Mesenchymal stem cell (in vitro differentiated cells and primary cell): ENCODE measurements around the gene RNF223.

ENCODE experiments used
- DNase-seq: peaks from one replicate; pipeline ENCODE4 v3.0.0-alpha.2; 2013
- H2AFZ ChIP-seq: one replicate; pipeline ENCODE4 v1.6.1; 2013; ENCODE audit warnings: low read depth, mild to moderate bottlenecking, control low read depth, inconsistent platforms, low read length, moderate library complexity
- H2AK5ac ChIP-seq: 2 replicates; pipeline ENCODE4 v1.6.1; 2013; ENCODE audit warnings: low read length, moderate library complexity, mild to moderate bottlenecking, inconsistent platforms; ENCODE audit not compliant: severe bottlenecking
- H2BK120ac ChIP-seq: one replicate; pipeline ENCODE4 v1.6.1; 2013; ENCODE audit warnings: low read depth, mild to moderate bottlenecking, inconsistent platforms, low read length, moderate library complexity
- H2BK12ac ChIP-seq, 2 experiments: one replicate each; pipeline ENCODE4 v1.6.1; 2013; ENCODE audit warnings: inconsistent platforms in 2 of 2, low read length in 2 of 2, mild to moderate bottlenecking in 2 of 2, moderate library complexity in 2 of 2, control low read depth in 1 of 2
- H2BK15ac ChIP-seq: one replicate; pipeline ENCODE4 v1.6.1; 2013; ENCODE audit warnings: mild to moderate bottlenecking, low read depth, inconsistent platforms; ENCODE audit not compliant: poor library complexity, severe bottlenecking
- H2BK5ac ChIP-seq: 2 replicates; pipeline ENCODE4 v1.6.1; 2013; ENCODE audit warnings: low read depth, mild to moderate bottlenecking, low read length, control low read depth, inconsistent platforms; ENCODE audit not compliant: poor library complexity, severe bottlenecking
- H3K14ac ChIP-seq, 2 experiments: one replicate each; pipeline ENCODE4 v1.6.1; 2013; ENCODE audit warnings: inconsistent platforms in 2 of 2, low read length in 2 of 2, control low read depth in 1 of 2, mild to moderate bottlenecking in 1 of 2, moderate library complexity in 1 of 2
- H3K18ac ChIP-seq, 2 experiments: one replicate each; pipeline ENCODE4 v1.6.1; 2013; ENCODE audit warnings: inconsistent platforms in 2 of 2, low read length in 2 of 2, control low read depth in 1 of 2, low read depth in 1 of 2, mild to moderate bottlenecking in 1 of 2
- H3K23ac ChIP-seq, 2 experiments: one replicate each; pipeline ENCODE4 v1.6.1; 2013; ENCODE audit warnings: inconsistent platforms in 2 of 2, low read length in 2 of 2, mild to moderate bottlenecking in 2 of 2, moderate library complexity in 2 of 2, control low read depth in 1 of 2
- H3K27ac ChIP-seq: 2 replicates; pipeline ENCODE4 v1.5.1; 2013; ENCODE audit warnings: mild to moderate bottlenecking, moderate library complexity, low read length, control low read depth, inconsistent platforms; ENCODE audit not compliant: poor library complexity, severe bottlenecking
- H3K27me3 ChIP-seq, 2 experiments: 2 replicates each; pipeline versions ENCODE4 v1.6.1 to v1.7.0; 2013; ENCODE audit warnings: low read length in 2 of 2, mild to moderate bottlenecking in 2 of 2, moderate library complexity in 2 of 2, control low read depth in 1 of 2, inconsistent platforms in 1 of 2; ENCODE audit not compliant: control insufficient read depth in 1 of 2, insufficient read depth in 1 of 2
- H3K36me3 ChIP-seq, 2 experiments: 2 replicates each; pipeline versions ENCODE4 v1.6.1 to v1.7.0; 2013; ENCODE audit warnings: low read length in 2 of 2, control low read depth in 1 of 2, inconsistent platforms in 1 of 2, low read depth in 1 of 2, mild to moderate bottlenecking in 1 of 2; ENCODE audit not compliant: insufficient read depth in 2 of 2, control insufficient read depth in 1 of 2
- H3K4ac ChIP-seq, 2 experiments: one replicate each; pipeline ENCODE4 v1.6.1; 2013; ENCODE audit warnings: inconsistent platforms in 2 of 2, low read length in 2 of 2, mild to moderate bottlenecking in 2 of 2, moderate library complexity in 2 of 2, control low read depth in 1 of 2, low read depth in 1 of 2
- H3K4me1 ChIP-seq: 2 replicates; pipeline ENCODE4 v1.6.1; 2013; ENCODE audit warnings: low read depth, low read length, control low read depth; ENCODE audit not compliant: control insufficient read depth, insufficient read depth
- H3K4me2 ChIP-seq: 2 replicates; pipeline ENCODE4 v1.6.1; 2013; ENCODE audit warnings: low read length, mild to moderate bottlenecking, inconsistent platforms; ENCODE audit not compliant: poor library complexity, severe bottlenecking
- H3K4me3 ChIP-seq, 2 experiments: 2 replicates each; pipeline versions ENCODE4 v1.5.1 to v1.7.0; 2013; ENCODE audit warnings: low read length in 2 of 2, mild to moderate bottlenecking in 2 of 2, control low read depth in 1 of 2, low read depth in 1 of 2; ENCODE audit not compliant: insufficient read depth in 1 of 2
- H3K79me1 ChIP-seq: replicated peaks from 2 replicates; pipeline ENCODE4 v1.6.1; 2013; ENCODE audit warnings: mild to moderate bottlenecking, control low read depth, low read length, inconsistent platforms; ENCODE audit not compliant: poor library complexity, severe bottlenecking
- H3K9ac ChIP-seq: 2 replicates; pipeline ENCODE4 v1.7.0; 2013; ENCODE audit warnings: mild to moderate bottlenecking, low read length, moderate library complexity
- H3K9me3 ChIP-seq: 2 replicates; pipeline ENCODE4 v1.7.0; 2013; ENCODE audit warnings: mild to moderate bottlenecking, low read length; ENCODE audit not compliant: control insufficient read depth
- H4K8ac ChIP-seq: one replicate; pipeline ENCODE4 v1.6.1; 2013; ENCODE audit warnings: inconsistent platforms, mild to moderate bottlenecking, low read length, moderate library complexity
- H4K91ac ChIP-seq: one replicate; pipeline ENCODE4 v1.6.1; 2013; ENCODE audit warnings: mild to moderate bottlenecking, low read length, inconsistent platforms
- WGBS: methylation state at CpG from one replicate; pipeline ENCODE4 v1.1.7; 2013; ENCODE audit warnings: mixed read lengths; 5-methylcytosine and 5-hydroxymethylcytosine counted together

Gene RNF223

GRCh38 chr1:1046767-1047166 is 27.3 kb downstream of the RNF223 start:
- no peak overlapping the region for H2BK15ac ChIP-seq
- H3K18ac ChIP-seq: no peak overlapping the region
- no peak overlapping the region for H2BK5ac ChIP-seq
- 97% methylated on average over 26 of the region's 26 CpGs for WGBS
- H2BK12ac ChIP-seq: no peak overlapping the region
- no peak overlapping the region for H3K23ac ChIP-seq
- no peak overlapping the region for H2AFZ ChIP-seq
- H4K91ac ChIP-seq: no peak overlapping the region
- H3K27ac ChIP-seq: no peak overlapping the region
- H3K4ac ChIP-seq: no peak overlapping the region
- no peaks in the 10 kb centered on the region for H3K9me3 ChIP-seq
- no peak for DNase-seq
- no peak overlapping the region for H4K8ac ChIP-seq
- H3K4me2 ChIP-seq: no peak overlapping the region
- peaks cover 38% of the 10 kb centered on the region for H3K79me1 ChIP-seq
- H2AK5ac ChIP-seq: no peak overlapping the region
- peaks cover 7% of the 10 kb centered on the region for H3K4me1 ChIP-seq
- H3K14ac ChIP-seq: no peak overlapping the region
- H3K36me3 ChIP-seq: peaks cover 0 to 100% of the 10 kb centered on the region in 2 experiments
- no peak overlapping the region for H2BK120ac ChIP-seq
- no peaks in the 10 kb centered on the region for H3K27me3 ChIP-seq
- no peak overlapping the region for H3K9ac ChIP-seq
- H3K4me3 ChIP-seq: no peak overlapping the region

DNA sequence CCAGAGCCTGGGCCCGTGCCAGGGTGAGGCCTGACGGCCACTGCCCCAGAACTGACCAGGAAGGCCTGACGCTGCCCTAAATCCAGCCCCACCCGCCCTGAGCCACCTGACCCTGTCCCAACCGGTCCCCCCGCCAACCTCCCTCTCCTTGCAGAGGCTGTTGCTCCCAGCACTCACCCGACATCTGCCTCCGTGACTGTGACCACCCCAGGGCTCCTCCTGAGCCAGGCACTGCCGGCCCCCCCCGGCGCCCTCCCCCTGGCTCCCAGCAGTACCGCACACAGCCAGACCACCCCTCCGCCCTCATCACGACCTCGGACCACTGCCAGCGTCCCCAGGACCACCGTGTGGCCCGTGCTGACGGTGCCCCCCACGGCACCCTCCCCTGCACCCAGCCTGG is 27.9 kb downstream of the RNF223 start:
- Histone ChIP-seq H2BK120ac (no peak overlapping the region), H2AK5ac (no peak overlapping the region), H2AFZ (no peak overlapping the region), H3K18ac (no peak overlapping the region), H3K27ac (no peak overlapping the region), H3K23ac (no peak overlapping the region), H3K9me3 (no peaks in the 10 kb centered on the region), H4K91ac (no peak overlapping the region), H4K8ac (no peak overlapping the region), H2BK12ac (no peak overlapping the region), H2BK15ac (no peak overlapping the region), H3K36me3 (peaks cover 0 to 100% of the 10 kb centered on the region in 2 experiments), H3K14ac (no peak overlapping the region), H2BK5ac (no peak overlapping the region), H3K27me3 (no peaks in the 10 kb centered on the region), H3K4ac (no peak overlapping the region), H3K9ac (no peak overlapping the region), H3K4me3 (no peak overlapping the region), H3K4me1 (peaks cover 9% of the 10 kb centered on the region), H3K79me1 (peaks cover 38% of the 10 kb centered on the region), H3K4me2 (no peak overlapping the region)
- over 99% methylated on average over 20 of the region's 20 CpGs for WGBS
- DNase-seq: no peak

DNA sequence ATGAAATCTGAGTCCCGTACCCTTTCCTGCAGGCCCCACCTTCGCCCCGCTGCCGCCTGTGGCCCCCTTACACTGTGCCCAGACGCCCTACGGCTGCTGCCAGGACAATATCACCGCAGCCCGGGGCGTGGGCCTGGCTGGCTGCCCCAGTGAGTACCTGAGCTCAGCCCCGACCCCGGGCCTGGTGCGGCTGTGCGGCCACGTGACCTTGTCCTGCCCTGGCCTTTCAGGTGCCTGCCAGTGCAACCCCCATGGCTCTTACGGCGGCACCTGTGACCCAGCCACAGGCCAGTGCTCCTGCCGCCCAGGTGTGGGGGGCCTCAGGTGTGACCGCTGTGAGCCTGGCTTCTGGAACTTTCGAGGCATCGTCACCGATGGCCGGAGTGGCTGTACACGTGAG is 29.0 kb downstream of the RNF223 start:
- Histone ChIP-seq H2BK120ac (no peak overlapping the region), H3K27me3 (peaks cover 0 to 2% of the 10 kb centered on the region in 2 experiments), H2BK5ac (no peak overlapping the region), H3K4ac (no peak overlapping the region), H3K23ac (no peak overlapping the region), H4K91ac (no peak overlapping the region), H3K9ac (no peak overlapping the region), H3K4me2 (no peak overlapping the region), H3K9me3 (no peaks in the 10 kb centered on the region), H2BK15ac (no peak overlapping the region), H3K4me3 (no peak overlapping the region), H3K36me3 (peaks cover 0 to 95% of the 10 kb centered on the region in 2 experiments), H2BK12ac (no peak overlapping the region), H3K79me1 (peaks cover 39% of the 10 kb centered on the region), H2AFZ (no peak overlapping the region), H3K18ac (no peak overlapping the region), H4K8ac (no peak overlapping the region), H3K14ac (no peak overlapping the region), H2AK5ac (no peak overlapping the region), H3K27ac (no peak overlapping the region), H3K4me1 (peaks cover 17% of the 10 kb centered on the region)
- 97% methylated on average over 22 of the region's 23 CpGs for WGBS
- no peak for DNase-seq

GRCh38 chr1:1044455-1045078 is 29.5 kb downstream of the RNF223 start:
- Histone ChIP-seq H3K4me2 (no peak overlapping the region), H2BK12ac (no peak overlapping the region), H2AFZ (no peak overlapping the region), H3K79me1 (peaks cover 43% of the 10 kb centered on the region), H3K18ac (no peak overlapping the region), H4K91ac (no peak overlapping the region), H3K4me1 (peaks cover 22% of the 10 kb centered on the region), H2BK5ac (no peak overlapping the region), H2AK5ac (no peak overlapping the region), H3K4me3 (no peak overlapping the region), H3K9ac (no peak overlapping the region), H2BK15ac (no peak overlapping the region), H3K14ac (no peak overlapping the region), H3K27me3 (peaks cover 0 to 8% of the 10 kb centered on the region in 2 experiments), H3K9me3 (no peaks in the 10 kb centered on the region), H3K4ac (no peak overlapping the region), H3K27ac (no peak overlapping the region), H2BK120ac (no peak overlapping the region), H3K36me3 (peaks cover 0 to 91% of the 10 kb centered on the region in 2 experiments), H3K23ac (no peak overlapping the region), H4K8ac (no peak overlapping the region)
- DNase-seq: no peak
- WGBS: 95% methylated on average over 34 of the region's 34 CpGs
